Mononuclear cell (primary cell): ENCODE results near the gene ATP6V0A1. TPM values are rescaled to one million over a fixed set of nuclear protein-coding genes. Genes with fewer than 3 reads are reported as not detected.

Source experiments
- total RNA-seq: library from RNA; depleted of rRNA; stranded (reverse); fragments of >200 nt; gene quantifications from one replicate; pipeline ENCODE4 v1.2.3, GENCODE V29; 2012

ATP6V0A1 gene
- total RNA-seq, 1 donor, result 38.4 TPM

Other genes with a start within 250 kb of the ATP6V0A1 start
- gene STAT5B, start 182.5 kb upstream of the ATP6V0A1 start, total RNA-seq, result 60.2 TPM
- gene STAT5A, start 170.4 kb upstream of the ATP6V0A1 start, total RNA-seq, result 117 TPM
- gene STAT3, start 70.4 kb upstream of the ATP6V0A1 start, total RNA-seq, result 216 TPM
- gene CAVIN1, start 35.6 kb upstream of the ATP6V0A1 start, total RNA-seq, result 0.21 TPM
- gene NAGLU, start 77.4 kb downstream of the ATP6V0A1 start, total RNA-seq, result 7.9 TPM
- gene HSD17B1, start 94.0 kb downstream of the ATP6V0A1 start, total RNA-seq, result 0.31 TPM
- 10.2 TPM for gene COASY, start 103.3 kb downstream of the ATP6V0A1 start, total RNA-seq
- 22.0 TPM for gene MLX, start 108.2 kb downstream of the ATP6V0A1 start, total RNA-seq
- gene PSMC3IP, start 118.9 kb downstream of the ATP6V0A1 start, total RNA-seq, result 1.4 TPM
- gene RETREG3, start 150.5 kb downstream of the ATP6V0A1 start, total RNA-seq, result 34.7 TPM
- 3.1 TPM for gene TUBG1, start 150.8 kb downstream of the ATP6V0A1 start, total RNA-seq
- 2.2 TPM for gene TUBG2, start 200.4 kb downstream of the ATP6V0A1 start, total RNA-seq
- 0.52 TPM for gene PLEKHH3, start 218.1 kb downstream of the ATP6V0A1 start, total RNA-seq
- gene CCR10, start 223.0 kb downstream of the ATP6V0A1 start, total RNA-seq, result 0.52 TPM
- gene CNTNAP1, start 223.7 kb downstream of the ATP6V0A1 start, total RNA-seq, result 0.84 TPM